ENCODE data around the gene TRIM7.
"Not testable (repeated sequence)": the region's sequence is repeated elsewhere in the genome, so short reads cannot be mapped to it uniquely, and the experiment has no call there.

The TRIM7 gene

GRCh38 chr5:181210698-181211097, 5.7 kb upstream of the TRIM7 start:
- not testable (repeated sequence) for DNase-seq

- not testable (repeated sequence) for DNase-seq
Measured at GRCh38 chr5:181210148-181210547, 5.2 kb upstream of the TRIM7 start.

GRCh38 chr5:181209006-181209405, 4.0 kb upstream of the TRIM7 start:
- not testable (repeated sequence) for DNase-seq

DNA sequence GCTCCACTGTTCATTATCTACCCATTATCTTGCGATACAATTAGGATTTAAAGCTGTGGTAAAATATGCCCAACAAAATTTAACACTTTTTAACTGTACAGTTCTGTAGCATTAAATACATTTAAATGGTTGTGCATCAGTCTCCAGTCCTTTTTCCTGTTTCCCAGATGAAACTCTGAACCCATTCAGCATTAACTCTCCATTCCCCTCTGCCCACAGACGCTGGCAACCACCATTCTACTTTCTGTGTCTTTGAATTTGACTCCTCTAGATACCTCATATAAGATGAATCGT, 2.9 kb upstream of the TRIM7 start:
- DNase-seq, result no peak

- DNase-seq, result no peak
Measured at GRCh38 chr5:181207214-181207959, 2.4 kb upstream of the TRIM7 start.

DNA sequence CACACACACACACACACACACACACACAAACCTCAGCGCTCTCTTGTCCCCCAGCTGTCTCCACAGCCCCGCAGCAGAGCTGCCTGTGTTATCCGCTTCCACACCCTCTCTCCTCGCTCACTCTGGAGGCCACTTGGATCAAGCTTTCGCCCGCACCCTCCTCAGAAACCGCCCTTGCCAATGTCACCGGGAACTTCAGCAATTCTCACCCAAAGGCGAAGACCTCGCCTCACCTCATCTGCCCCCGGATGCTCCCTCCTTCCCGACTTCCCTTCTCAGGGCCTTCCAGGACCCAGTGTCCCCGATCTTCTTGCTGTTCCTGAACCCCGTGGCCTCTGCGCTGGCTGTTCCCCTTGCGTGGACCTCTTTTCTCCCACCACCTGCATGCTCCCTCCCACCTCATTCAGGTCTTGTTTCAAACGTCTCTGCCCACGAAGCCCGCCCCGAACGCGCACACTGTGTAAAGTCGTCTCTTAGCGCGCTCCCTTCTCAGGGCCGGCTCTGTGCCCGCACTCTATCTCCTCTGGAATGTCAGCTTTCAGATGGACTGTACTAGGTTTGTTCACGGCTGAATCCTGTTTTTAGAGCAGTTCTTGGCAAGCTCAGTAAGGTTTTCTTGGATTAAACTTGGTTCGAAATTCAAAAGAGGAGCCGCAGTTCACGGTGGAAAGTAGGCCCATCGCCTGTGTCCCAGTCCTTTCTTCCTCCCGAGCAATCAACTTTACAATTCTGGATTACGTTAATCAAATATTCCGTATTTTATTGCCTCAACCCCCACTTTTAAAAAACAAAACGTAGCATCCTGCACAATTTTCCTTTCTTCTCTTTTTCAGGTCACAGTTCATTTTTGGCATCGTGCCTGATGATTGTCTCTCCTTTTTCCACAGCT, 1.0 kb upstream of the TRIM7 start:
- no peak for DNase-seq

GRCh38 chr5:181204113-181204825, 727 bp downstream of the TRIM7 start:
- DNase-seq, result no peak

DNA sequence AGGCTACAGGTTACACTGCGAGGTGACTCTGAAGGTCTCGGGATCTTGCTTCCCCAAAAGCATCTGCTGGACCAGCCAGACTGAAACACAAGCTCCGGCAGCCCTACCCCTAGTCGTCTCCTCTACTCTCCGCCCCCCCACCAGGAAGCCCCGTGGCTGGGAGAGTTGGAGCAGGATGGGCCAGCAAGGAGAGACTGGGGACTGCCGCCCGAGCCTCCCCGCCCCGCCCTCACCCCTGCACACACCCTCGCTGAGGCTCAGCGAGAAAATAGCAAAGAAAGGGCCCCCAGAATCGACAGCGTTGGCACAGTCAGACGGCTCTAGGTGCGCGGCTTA, 1.3 kb downstream of the TRIM7 start:
- no peak for DNase-seq

GRCh38 chr5:181203093-181203711, 1.8 kb downstream of the TRIM7 start:
- DNase-seq, result no peak

DNA sequence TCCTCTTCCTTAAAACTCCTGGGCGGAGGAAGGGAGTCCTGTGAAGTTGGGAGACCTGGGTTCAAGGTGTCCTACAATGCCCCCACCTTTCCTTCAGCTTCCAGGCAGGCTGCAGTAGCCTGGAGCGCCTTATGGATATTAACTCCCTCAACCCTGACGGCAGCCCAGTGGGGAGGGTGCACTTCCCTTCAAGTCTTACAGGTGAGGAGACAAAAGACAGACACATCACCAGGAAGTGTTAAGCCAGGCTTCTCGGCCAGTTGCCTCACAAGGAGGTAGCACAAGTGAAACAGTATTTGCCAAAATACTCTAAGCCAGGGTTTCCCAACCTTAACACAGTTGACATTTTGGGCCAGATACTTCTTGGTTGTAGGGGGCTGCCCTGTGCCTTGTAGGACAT, 4.2 kb downstream of the TRIM7 start:
- no peak for DNase-seq

DNA sequence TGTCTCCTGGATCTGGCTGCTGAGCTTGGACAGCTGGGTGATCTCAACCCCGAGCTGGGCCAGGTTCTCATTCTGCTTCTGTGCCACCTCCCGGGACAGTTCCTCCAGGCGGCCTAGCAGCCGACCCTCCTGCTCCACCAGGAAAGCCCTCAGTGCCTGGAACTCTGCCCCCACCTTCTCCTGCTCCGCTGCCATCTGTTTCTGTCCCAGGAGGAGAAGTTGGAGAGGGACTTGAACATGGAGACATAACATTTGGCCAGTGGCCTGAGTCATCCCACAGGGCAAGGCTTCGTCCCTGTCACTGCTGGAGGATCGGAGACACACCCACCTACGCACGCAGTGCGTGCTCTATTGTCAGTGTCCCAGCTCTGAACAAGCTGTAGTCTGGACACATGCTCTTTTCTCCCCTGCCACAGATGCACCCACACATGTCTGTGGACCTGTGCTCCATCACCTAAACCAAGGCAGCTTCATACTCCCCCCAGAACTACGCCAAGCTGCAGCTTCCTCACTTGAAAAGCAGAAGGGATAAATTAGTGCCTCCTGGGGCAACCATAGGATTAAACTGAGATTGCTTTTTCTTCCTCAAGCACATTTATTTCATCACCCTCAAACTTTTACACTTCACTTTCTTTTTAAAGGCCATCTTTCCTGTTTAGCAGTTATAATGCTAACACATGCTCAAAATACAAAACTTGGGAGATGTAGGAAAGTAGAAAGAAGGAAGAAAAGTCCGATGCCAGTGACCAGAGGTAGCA, 4.9 kb downstream of the TRIM7 start:
- DNase-seq, result no peak

GRCh38 chr5:181198905-181199519, 6.0 kb downstream of the TRIM7 start:
- no peak for DNase-seq

DNA sequence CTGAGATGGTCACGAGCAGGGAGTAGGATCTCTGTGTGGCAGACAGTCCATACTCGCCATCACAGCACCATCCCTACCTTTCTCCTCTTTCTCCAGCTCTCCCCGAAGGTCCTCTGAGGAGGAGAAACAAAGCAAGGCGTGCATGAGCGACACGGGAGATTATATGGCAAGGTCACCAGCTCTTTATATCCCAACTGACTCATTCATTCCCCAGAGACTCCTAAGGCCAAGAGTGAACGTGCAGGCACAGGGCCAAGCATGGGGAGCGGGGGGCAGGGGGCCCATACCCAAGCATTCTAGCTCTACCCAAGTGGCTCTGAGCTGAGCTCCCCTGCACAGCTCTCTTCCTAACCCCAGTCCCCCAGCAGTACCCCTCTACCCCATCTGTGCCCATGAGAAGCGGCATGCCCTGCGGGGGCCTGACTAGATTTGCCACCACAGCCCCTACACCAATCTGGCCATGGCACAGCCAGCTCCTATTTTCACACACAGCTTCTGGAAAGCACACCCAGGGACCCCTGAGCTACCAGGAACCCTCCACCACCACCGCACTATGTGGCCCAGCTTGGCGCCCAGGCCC, 6.8 kb downstream of the TRIM7 start:
- no peak for DNase-seq

DNA sequence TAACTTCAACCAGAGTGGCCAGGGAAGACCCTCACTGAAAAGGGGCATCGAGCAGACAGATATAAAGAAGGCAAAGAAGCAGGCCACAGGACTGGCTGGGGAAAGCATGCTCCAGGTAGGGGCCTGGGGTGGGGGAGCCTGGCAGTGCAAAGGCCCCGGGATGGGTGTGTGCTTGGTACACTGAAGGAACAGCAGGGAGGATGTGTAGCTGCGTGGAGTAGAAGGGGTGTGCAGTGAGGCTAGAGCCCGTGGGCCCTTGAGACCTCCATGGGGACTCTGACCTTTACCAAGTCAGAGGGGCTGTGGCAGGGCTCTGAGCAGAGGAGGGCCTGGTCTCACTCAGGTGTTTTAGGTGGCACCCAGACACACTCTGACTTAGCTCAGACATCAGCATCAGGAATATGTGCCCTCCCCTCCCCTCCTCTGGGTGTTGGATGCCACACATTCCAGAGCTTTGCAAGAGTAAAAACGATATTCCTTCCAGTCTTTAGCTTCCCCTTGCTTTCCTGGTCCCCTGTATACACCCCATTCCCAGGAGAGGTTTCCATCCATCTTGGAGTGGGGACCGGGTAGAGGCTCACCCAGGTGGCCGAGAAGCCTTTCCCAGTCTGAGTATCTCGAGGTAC, 7.6 kb downstream of the TRIM7 start:
- no peak for DNase-seq

- no peak for DNase-seq
Measured at GRCh38 chr5:181195249-181195761, 9.7 kb downstream of the TRIM7 start.

GRCh38 chr5:181194489-181195248, 10.3 kb downstream of the TRIM7 start:
- no peak for DNase-seq

- no peak for DNase-seq
Measured at GRCh38 chr5:181193656-181194055, 11.3 kb downstream of the TRIM7 start.

GRCh38 chr5:181192337-181193046, 12.5 kb downstream of the TRIM7 start:
- no peak for DNase-seq

GRCh38 chr5:181191526-181192336, 13.3 kb downstream of the TRIM7 start:
- no peak for DNase-seq

Data from NCI-H2081 treated with DMSO at 0.1 percent for 48 hours (cell line).